Transverse colon (tissue), 4 donors: Measurements from ENCODE around the gene GPR39.

Experiments used
- CTCF ChIP-seq, 5 experiments: fragments of 200-600 bp in 3 of 5; fragments of 450-650 bp in 2 of 5; sonication (generic) in 3 of 5; IDR thresholded peaks; 1 replicate in 2 of 5; 2 replicates in 3 of 5; pipeline ENCODE4 v1.5.1; 2016 to 2017; ENCODE audit warnings: antibody characterized with exemption in 5 of 5, inconsistent platforms in 3 of 5, mild to moderate bottlenecking in 2 of 5, moderate library complexity in 1 of 5
- EP300 ChIP-seq: sonication (generic); formaldehyde crosslinking; IDR thresholded peaks from one replicate; pipeline ENCODE4 v1.6.1; 2017; ENCODE audit warnings: antibody characterized with exemption, low read depth
- POLR2A ChIP-seq: fragments of 450-650 bp; IDR thresholded peaks from one replicate; pipeline ENCODE4 v1.6.1; 2016; ENCODE audit warnings: antibody characterized with exemption, mild to moderate bottlenecking, moderate library complexity
- POLR2AphosphoS5 ChIP-seq, 3 donors: sonication (generic); formaldehyde crosslinking; IDR thresholded peaks; one replicate each; pipeline ENCODE4 v1.6.1; 2016; ENCODE audit warnings: antibody characterized with exemption in 3 of 3

DNA sequence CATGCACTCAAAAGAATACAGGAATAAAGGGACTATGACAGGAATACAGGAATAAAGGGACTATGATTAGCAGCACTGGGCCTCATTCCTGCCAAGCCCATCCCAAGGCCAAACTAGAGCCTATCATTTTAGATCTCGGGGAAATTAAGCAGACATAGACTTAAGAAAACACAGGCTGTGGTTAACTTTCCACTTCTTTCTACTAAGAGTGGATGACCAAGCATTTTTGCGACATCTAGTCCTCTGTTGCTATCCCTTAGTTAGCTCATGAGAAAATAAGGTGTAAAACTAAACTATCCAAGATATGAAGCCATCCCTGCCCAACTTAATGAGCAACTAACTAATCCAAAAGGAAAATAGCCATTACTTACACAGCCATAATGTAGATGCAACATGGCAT, 247.5 kb downstream of the GPR39 start:
- TF ChIP-seq CTCF (IDR thresholded peaks at IDR 0.05): no peak
- TF ChIP-seq EP300: no peak
- no peak for TF ChIP-seq POLR2A
- no peak for TF ChIP-seq POLR2AphosphoS5 (IDR thresholded peaks at IDR 0.05)
